PC-3 (cell line): Measurements from ENCODE around the gene TSKU. TPM values are rescaled to one million over a fixed set of nuclear protein-coding genes. Genes with fewer than 3 reads are reported as not detected.

Source experiments
- ATAC-seq: fragments of 200-7000 bp; cut with Tn5 transposase; 2 replicates; pipeline ENCODE4 v1.9.1; 2020; ENCODE audit warnings: mild to moderate bottlenecking, moderate library complexity
- BruUV-seq: library from RNA; stranded (reverse); fragments of 400-500 nt; replicated peaks from 2 replicates; lab custom pipeline; 2021; lab: Mats Ljungman, UMichigan
- CTCF ChIA-PET: fragments of 300-600 bp; sonication (Branson Sonifier 250); formaldehyde crosslinking; loops from one replicate; lab custom pipeline; 2022; ENCODE audit warnings: antibody characterized with exemption; lab: Charles Lee
- POLR2A ChIA-PET: fragments of 300-600 bp; sonication (Branson Sonifier 250); formaldehyde crosslinking; loops from one replicate; lab custom pipeline; 2022; ENCODE audit warnings: antibody characterized with exemption; ENCODE audit not compliant: unreplicated experiment; lab: Charles Lee
- DNase-seq: peaks from one replicate; pipeline ENCODE4 v3.0.0-alpha.2; 2015
- H2AFZ ChIP-seq: fragments of 300-600 bp; sonication (generic); 2 replicates; pipeline ENCODE4 v1.6.0; 2016; ENCODE audit warnings: antibody characterized with exemption, low read length
- H3F3A ChIP-seq: fragments of 300-600 bp; sonication (generic); one replicate; pipeline ENCODE4 v1.6.0; 2017; ENCODE audit warnings: antibody characterized with exemption, low read length, control low read depth, mild to moderate bottlenecking; ENCODE audit not compliant: unreplicated experiment
- H3K27ac ChIP-seq: fragments of 300-600 bp; sonication (generic); 2 replicates; pipeline ENCODE4 v1.5.1; 2016; ENCODE audit warnings: mild to moderate bottlenecking, low read length
- H3K27me3 ChIP-seq: fragments of 300-600 bp; sonication (generic); 2 replicates; pipeline ENCODE4 v1.6.1; 2016; ENCODE audit warnings: low read length, mixed read lengths
- H3K36me3 ChIP-seq: fragments of 300-600 bp; sonication (generic); 2 replicates; pipeline ENCODE4 v1.6.1; 2016; ENCODE audit warnings: low read depth, mixed run types, low read length, mixed read lengths
- H3K4me1 ChIP-seq: fragments of 300-600 bp; sonication (generic); 2 replicates; pipeline ENCODE4 v1.5.1; 2016; ENCODE audit warnings: low read length; ENCODE audit not compliant: insufficient read depth
- H3K4me2 ChIP-seq: fragments of 300-600 bp; sonication (generic); 2 replicates; pipeline ENCODE4 v1.6.0; 2016; ENCODE audit warnings: low read length
- H3K4me3 ChIP-seq: fragments of 300-600 bp; sonication (generic); 2 replicates; pipeline ENCODE4 v1.5.1; 2016; ENCODE audit warnings: mild to moderate bottlenecking, low read length, mixed read lengths
- H3K79me2 ChIP-seq: fragments of 300-600 bp; sonication (generic); 2 replicates; pipeline ENCODE4 v1.6.1; 2017; ENCODE audit warnings: low read length, mixed read lengths
- H3K9ac ChIP-seq: fragments of 300-600 bp; sonication (generic); 2 replicates; pipeline ENCODE4 v1.6.0; 2016; ENCODE audit warnings: mild to moderate bottlenecking, low read length
- H3K9me2 ChIP-seq: fragments of 300-600 bp; sonication (generic); replicated peaks from 2 replicates; pipeline ENCODE4 v1.6.1; 2016; ENCODE audit warnings: mixed run types, low read length, mixed read lengths
- H3K9me3 ChIP-seq: fragments of 300-600 bp; sonication (generic); 2 replicates; pipeline ENCODE4 v1.6.1; 2016; ENCODE audit warnings: low read length, mixed read lengths
- H4K20me1 ChIP-seq: fragments of 300-600 bp; sonication (generic); 2 replicates; pipeline ENCODE4 v1.6.1; 2016; ENCODE audit warnings: low read length, mixed read lengths
- EZH2 ChIP-seq: fragments of 300-600 bp; sonication (generic); IDR thresholded peaks from one replicate; pipeline ENCODE4 v1.6.1; 2017; ENCODE audit warnings: antibody characterized with exemption, mild to moderate bottlenecking, low read length; ENCODE audit not compliant: unreplicated experiment
- EZH2phosphoT487 ChIP-seq: fragments of 300-600 bp; sonication (generic); IDR thresholded peaks from 2 replicates; pipeline ENCODE4 v1.6.1; 2018; ENCODE audit warnings: mild to moderate bottlenecking, antibody characterized with exemption, low read length, borderline replicate concordance
- intact Hi-C: fragments of 100-400 bp; cut with micrococcal nuclease; formaldehyde crosslinking; loops from 2 replicates; pipeline ENCODE4 v1.9.0; 2023
- total RNA-seq: library from RNA; depleted of rRNA; stranded (reverse); fragments of >200 nt; gene quantifications from 2 replicates; pipeline ENCODE4 v1.2.3, GENCODE V29; 2014
- TF ChIP-seq, protein P1 (sequence below): fragments of 300-600 bp; sonication (generic); conservative IDR thresholded peaks from 2 replicates; pipeline ENCODE4 v1.5.1; 2017; ENCODE audit warnings: antibody characterized with exemption, low read depth, mild to moderate bottlenecking, low read length

TSKU gene
- total RNA-seq, 1 experiment from 2014 or later = 32.1 TPM

DNA sequence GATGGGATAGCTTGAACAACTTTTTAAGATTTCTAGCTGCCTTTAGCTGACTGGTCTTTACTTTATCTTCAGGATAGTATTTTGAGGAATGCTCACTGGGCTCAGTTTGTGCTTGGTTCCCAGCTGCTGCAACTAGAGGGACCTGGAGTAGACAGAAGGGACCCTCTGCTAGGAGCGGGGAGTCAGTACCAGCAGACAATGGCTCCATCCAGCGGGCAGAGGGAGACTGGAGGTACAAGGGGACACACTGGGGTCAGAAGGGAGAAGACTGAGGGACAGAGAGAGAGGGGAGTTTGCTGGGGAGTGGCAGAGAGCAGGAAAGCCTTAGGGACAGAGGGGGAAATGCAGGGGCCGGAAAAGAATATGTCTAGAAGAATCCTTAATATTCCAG, 55.5 kb downstream of the TSKU start:
- H3K27ac ChIP-seq = 0 out of 2 replicates have a peak overlapping the region, but pooled peaks have one; percentile 37
- no peak overlapping the region for H2AFZ ChIP-seq
- no peaks in the 10 kb centered on the region for H3K9me3 ChIP-seq
- H3K9ac ChIP-seq = no peak overlapping the region
- H4K20me1 ChIP-seq = no peaks in the 10 kb centered on the region
- no peak overlapping the region for H3K4me3 ChIP-seq
- H3K27me3 ChIP-seq = no peaks in the 10 kb centered on the region
- DNase-seq (no peak), ATAC-seq (no peak)
- no peak overlapping the region for H3K4me2 ChIP-seq
- H3K79me2 ChIP-seq = no peaks in the 10 kb centered on the region
- CTCF ChIA-PET = no interaction called here
- intact Hi-C loops = no loop called here
- BruUV-seq = no TSS peak
- peaks cover 3% of the 10 kb centered on the region for H3F3A ChIP-seq
- POLR2A ChIA-PET = no interaction called here
- H3K9me2 ChIP-seq = no peaks in the 10 kb centered on the region
- TF ChIP-seq EZH2phosphoT487 (no peak), EZH2 (no peak)
- TF ChIP-seq, protein P1, sequence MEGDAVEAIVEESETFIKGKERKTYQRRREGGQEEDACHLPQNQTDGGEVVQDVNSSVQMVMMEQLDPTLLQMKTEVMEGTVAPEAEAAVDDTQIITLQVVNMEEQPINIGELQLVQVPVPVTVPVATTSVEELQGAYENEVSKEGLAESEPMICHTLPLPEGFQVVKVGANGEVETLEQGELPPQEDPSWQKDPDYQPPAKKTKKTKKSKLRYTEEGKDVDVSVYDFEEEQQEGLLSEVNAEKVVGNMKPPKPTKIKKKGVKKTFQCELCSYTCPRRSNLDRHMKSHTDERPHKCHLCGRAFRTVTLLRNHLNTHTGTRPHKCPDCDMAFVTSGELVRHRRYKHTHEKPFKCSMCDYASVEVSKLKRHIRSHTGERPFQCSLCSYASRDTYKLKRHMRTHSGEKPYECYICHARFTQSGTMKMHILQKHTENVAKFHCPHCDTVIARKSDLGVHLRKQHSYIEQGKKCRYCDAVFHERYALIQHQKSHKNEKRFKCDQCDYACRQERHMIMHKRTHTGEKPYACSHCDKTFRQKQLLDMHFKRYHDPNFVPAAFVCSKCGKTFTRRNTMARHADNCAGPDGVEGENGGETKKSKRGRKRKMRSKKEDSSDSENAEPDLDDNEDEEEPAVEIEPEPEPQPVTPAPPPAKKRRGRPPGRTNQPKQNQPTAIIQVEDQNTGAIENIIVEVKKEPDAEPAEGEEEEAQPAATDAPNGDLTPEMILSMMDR = no peak
- H3K4me1 ChIP-seq = peaks cover 47% of the 10 kb centered on the region
- H3K36me3 ChIP-seq = no peaks in the 10 kb centered on the region

DNA sequence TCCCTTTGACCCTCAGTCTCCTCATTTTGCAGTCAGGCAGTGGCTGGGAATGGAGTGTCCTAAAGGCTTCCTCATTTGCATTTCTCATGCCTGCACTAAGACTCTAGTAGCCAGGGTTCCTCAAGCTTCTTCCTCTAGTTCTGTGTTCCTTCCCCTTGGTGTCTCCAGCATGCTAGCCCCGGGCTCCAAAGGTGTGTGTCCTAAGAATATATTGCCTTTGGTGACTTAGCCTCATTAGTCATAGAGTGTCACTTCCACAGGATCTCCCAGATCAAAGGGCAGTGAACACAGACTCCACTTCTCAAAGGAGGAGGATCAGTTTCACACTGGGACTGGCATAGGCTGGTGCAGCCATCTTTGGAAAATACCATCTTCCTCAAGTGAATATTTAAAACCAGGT, 56.2 kb downstream of the TSKU start:
- Histone ChIP-seq H3K9me3 (no peaks in the 10 kb centered on the region), H3K27ac (peak overlapping the region; percentile 37), H3F3A (peaks cover 3% of the 10 kb centered on the region), H4K20me1 (no peaks in the 10 kb centered on the region), H3K79me2 (no peaks in the 10 kb centered on the region), H3K9me2 (no peaks in the 10 kb centered on the region), H3K9ac (no peak overlapping the region), H3K4me2 (peak overlapping the region; percentile 17), H3K4me1 (peaks cover 47% of the 10 kb centered on the region), H3K4me3 (no peak overlapping the region), H2AFZ (peak overlapping the region; percentile 19), H3K36me3 (no peaks in the 10 kb centered on the region), H3K27me3 (no peaks in the 10 kb centered on the region)
- ATAC-seq (peak; percentile 59), DNase-seq (peak; percentile 83)
- intact Hi-C loops = no loop called here
- POLR2A ChIA-PET = no interaction called here
- BruUV-seq = no TSS peak
- CTCF ChIA-PET = no interaction called here
- no peak for TF ChIP-seq EZH2phosphoT487

DNA sequence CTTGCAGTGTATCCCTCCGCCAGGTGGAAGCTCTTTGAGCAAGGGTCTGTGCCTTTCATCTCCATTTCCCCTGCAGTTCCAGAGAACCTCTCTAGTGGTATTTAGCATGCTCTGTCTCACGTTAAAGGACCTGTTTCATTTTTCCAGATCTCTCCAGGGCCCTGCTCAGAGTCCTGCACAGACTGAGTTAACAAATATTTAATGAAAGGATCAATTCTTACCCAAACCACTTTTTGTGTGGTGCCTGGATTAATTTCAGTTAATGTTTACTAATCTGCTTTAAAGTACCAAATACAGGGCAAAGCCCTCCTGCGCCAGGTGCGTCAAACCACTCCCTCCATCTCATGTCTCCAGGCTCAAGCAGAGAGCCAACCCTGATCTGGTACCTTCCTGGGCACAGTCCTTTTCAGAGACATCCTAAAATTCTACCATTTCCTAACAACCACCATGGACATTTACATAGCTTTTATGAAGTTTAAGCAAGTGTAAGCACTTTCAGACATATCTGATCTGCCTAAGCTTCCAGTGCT, 58.8 kb downstream of the TSKU start:
- TF ChIP-seq EZH2phosphoT487 (no peak), EZH2 (no peak)
- TF ChIP-seq, protein P1 = no peak
- no peaks in the 10 kb centered on the region for H4K20me1 ChIP-seq
- H3K9me2 ChIP-seq = no peaks in the 10 kb centered on the region
- ChIA-PET POLR2A (no interaction called here), CTCF (no interaction called here)
- H3K9ac ChIP-seq = no peak overlapping the region
- H3F3A ChIP-seq = no peaks in the 10 kb centered on the region
- no TSS peak for BruUV-seq
- no peaks in the 10 kb centered on the region for H3K9me3 ChIP-seq
- no peaks in the 10 kb centered on the region for H3K36me3 ChIP-seq
- H3K4me2 ChIP-seq = no peak overlapping the region
- H3K27me3 ChIP-seq = no peaks in the 10 kb centered on the region
- no peak overlapping the region for H2AFZ ChIP-seq
- no peak overlapping the region for H3K27ac ChIP-seq
- intact Hi-C loops = no loop called here
- no peak overlapping the region for H3K4me3 ChIP-seq
- H3K4me1 ChIP-seq = peaks cover 33% of the 10 kb centered on the region
- no peaks in the 10 kb centered on the region for H3K79me2 ChIP-seq
- ATAC-seq (no peak), DNase-seq (no peak)
